ENCODE data around the gene WDR75. TPM values are rescaled to one million over a fixed set of nuclear protein-coding genes. Genes with fewer than 3 reads are reported as not detected.

WDR75 gene
- total and polyA plus RNA-seq, 12 donors = 11.8 to 19.2 (median 16.6) TPM

- no peak for TF ChIP-seq CTCF (IDR thresholded peaks at IDR 0.05)
- intact Hi-C loops (cut with DNase I) = loop anchor here in 9 of 10 donors (2.0 to 10.0 kb wide), 5 partner anchors 101 to 169 kb away; no protein-coding TSS in a partner anchor
- ATAC-seq = no peak
- no peak overlapping the region for H3K4me3 ChIP-seq
- H3K4me1 ChIP-seq = peaks cover 0 to 19% (median 5%) of the 10 kb centered on the region in 9 donors
- 89 to 91% methylated on average over 4 of the region's 4 CpGs for WGBS, 2 donors
- no peaks in the 10 kb centered on the region for H3K9me3 ChIP-seq
- no peak for DNase-seq
- peak overlapping the region in 2 of 10 donors; percentile 2 to 24 for H3K27ac ChIP-seq
- H3K27me3 ChIP-seq = no peaks in the 10 kb centered on the region
- H3K36me3 ChIP-seq = peaks cover 3 to 100% (median 63%) of the 10 kb centered on the region in 9 donors
These were observed 24.8 kb downstream of the WDR75 start for GRCh38 chr2:189466046-189466445.

GRCh38 chr2:189466656-189467055, 25.4 kb downstream of the WDR75 start:
- TF ChIP-seq CTCF (IDR thresholded peaks at IDR 0.05) = peak; percentile 33 to 81 (median 72)
- peak in 6 of 8 donors; percentile 47 to 73 (median 67) for ATAC-seq
- no peaks in the 10 kb centered on the region for H3K9me3 ChIP-seq
- peaks cover 3 to 100% (median 63%) of the 10 kb centered on the region in 9 donors for H3K36me3 ChIP-seq
- intact Hi-C loops (cut with DNase I) = loop anchor here in 9 of 10 donors (2.0 to 10.0 kb wide), 5 partner anchors 101 to 168 kb away; no protein-coding TSS in a partner anchor
- H3K4me3 ChIP-seq = no peak overlapping the region
- no peaks in the 10 kb centered on the region for H3K27me3 ChIP-seq
- peaks cover 0 to 19% (median 5%) of the 10 kb centered on the region in 9 donors for H3K4me1 ChIP-seq
- no peak overlapping the region for H3K27ac ChIP-seq
- peak in 1 of 2 donors; percentile 26 for DNase-seq

GRCh38 chr2:189467160-189467559, 25.9 kb downstream of the WDR75 start:
- Histone ChIP-seq H3K4me1 (peaks cover 0 to 19% (median 5%) of the 10 kb centered on the region in 9 donors), H3K4me3 (no peak overlapping the region), H3K27me3 (no peaks in the 10 kb centered on the region), H3K36me3 (peaks cover 3 to 100% (median 63%) of the 10 kb centered on the region in 9 donors), H3K9me3 (no peaks in the 10 kb centered on the region), H3K27ac (no peak overlapping the region)
- intact Hi-C loops (cut with DNase I) = loop anchor here in 9 of 10 donors (2.0 to 10.0 kb wide), 5 partner anchors 100 to 168 kb away; no protein-coding TSS in a partner anchor
- 92 to 98% methylated on average over 1 of the region's 1 CpG for WGBS, 2 donors
- ATAC-seq (peak in 1 of 8 donors; percentile 38), DNase-seq (no peak)
- TF ChIP-seq CTCF (IDR thresholded peaks at IDR 0.05) = no peak

GRCh38 chr2:189467593-189467992, 26.3 kb downstream of the WDR75 start:
- H3K27me3 ChIP-seq = no peaks in the 10 kb centered on the region
- DNase-seq = no peak
- 88 to 89% methylated on average over 4 of the region's 4 CpGs for WGBS, 2 donors

More at GRCh38 chr2:189467593-189467992, 26.3 kb downstream of the WDR75 start:
- no peak for ATAC-seq
- Histone ChIP-seq H3K9me3 (no peaks in the 10 kb centered on the region), H3K36me3 (peaks cover 3 to 100% (median 58%) of the 10 kb centered on the region in 9 donors), H3K4me1 (peaks cover 0 to 19% (median 5%) of the 10 kb centered on the region in 9 donors), H3K27ac (no peak overlapping the region), H3K4me3 (no peak overlapping the region)
- intact Hi-C loops (cut with DNase I) = loop anchor here in 9 of 10 donors (2.0 to 10.0 kb wide), 5 partner anchors 100 to 167 kb away; no protein-coding TSS in a partner anchor
- TF ChIP-seq CTCF (IDR thresholded peaks at IDR 0.05) = no peak
